HepG2 (cell line): ENCODE measurements around the gene YPEL4.

Source experiments
- CREB3 ChIP-seq: sonication (generic); formaldehyde crosslinking; IDR thresholded peaks from 2 replicates; pipeline ENCODE4 v1.5.0; 2020; ENCODE audit warnings: missing genetic modification reagents
- CTCF ChIP-seq: sonication (generic); formaldehyde crosslinking; IDR thresholded peaks from 2 replicates; pipeline ENCODE4 v1.5.0; 2020; ENCODE audit warnings: mild to moderate bottlenecking, missing genetic modification reagents, moderate library complexity
- FIP1L1 ChIP-seq: fragments of 200-400 bp; formaldehyde crosslinking; IDR thresholded peaks from 2 replicates; pipeline ENCODE4 v1.6.1; 2018; ENCODE audit warnings: low read depth, mild to moderate bottlenecking, low read length, moderate library complexity, borderline replicate concordance; ENCODE audit not compliant: insufficient read depth
- MAZ ChIP-seq, 2 experiments: sonication (generic) in 1 of 2; formaldehyde crosslinking in 1 of 2; IDR thresholded peaks; 2 replicates each; pipeline versions ENCODE4 v1.5.0 to v1.6.1; 2012 to 2020; ENCODE audit warnings: low read depth in 2 of 2, mild to moderate bottlenecking in 2 of 2, borderline replicate concordance in 1 of 2, improper control_type of control experiment in 1 of 2, low read length in 1 of 2, missing genetic modification reagents in 1 of 2, moderate library complexity in 1 of 2
- POLR2A ChIP-seq, 2 experiments: IDR thresholded peaks; 2 replicates each; pipeline ENCODE4 v1.6.1; 2011; ENCODE audit warnings: low read depth in 2 of 2, low read length in 2 of 2, mild to moderate bottlenecking in 1 of 2, moderate library complexity in 1 of 2; ENCODE audit not compliant: insufficient read depth in 1 of 2
- SMAD1 ChIP-seq: sonication (generic); formaldehyde crosslinking; IDR thresholded peaks from 2 replicates; pipeline ENCODE4 v1.4.0; 2020; ENCODE audit warnings: missing genetic modification reagents, low read depth, mild to moderate bottlenecking, borderline replicate concordance
- SNAPC2 ChIP-seq: sonication (generic); formaldehyde crosslinking; IDR thresholded peaks from 2 replicates; pipeline ENCODE4 v1.8.1; 2022; ENCODE audit warnings: mild to moderate bottlenecking, missing genetic modification reagents
- U2AF2 ChIP-seq: fragments of 200-400 bp; formaldehyde crosslinking; IDR thresholded peaks from 2 replicates; pipeline ENCODE4 v1.6.1; 2017; ENCODE audit warnings: low read depth, mild to moderate bottlenecking, low read length
- TF ChIP-seq, protein P1 (sequence below): IDR thresholded peaks from 2 replicates; pipeline ENCODE4 v1.6.1; 2012; ENCODE audit warnings: inconsistent platforms

DNA sequence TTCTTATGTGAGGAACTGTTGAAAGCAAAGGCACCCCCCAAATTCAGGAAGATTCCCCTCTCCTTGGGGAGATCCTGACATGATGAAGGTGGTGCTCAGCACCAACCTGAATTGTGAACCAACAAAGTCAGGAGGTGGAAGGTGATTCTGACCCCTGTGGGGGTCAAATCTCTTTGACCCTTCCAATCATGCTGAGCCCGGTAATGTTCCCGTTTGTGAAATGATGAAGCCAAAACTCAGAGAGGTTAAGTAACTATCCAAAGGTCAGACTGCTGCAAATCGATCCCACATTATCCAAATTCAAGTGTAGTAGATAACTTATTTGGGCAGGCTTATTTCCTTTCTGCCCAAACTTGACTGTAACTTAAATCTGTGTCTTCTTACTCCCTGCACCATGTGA is 33.1 kb downstream of the YPEL4 start:
- TF ChIP-seq, protein P1, sequence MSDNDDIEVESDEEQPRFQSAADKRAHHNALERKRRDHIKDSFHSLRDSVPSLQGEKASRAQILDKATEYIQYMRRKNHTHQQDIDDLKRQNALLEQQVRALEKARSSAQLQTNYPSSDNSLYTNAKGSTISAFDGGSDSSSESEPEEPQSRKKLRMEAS, result no peak
- no peak for TF ChIP-seq POLR2A (IDR thresholded peaks at IDR 0.05; ENCODE audit: insufficient read depth in 1 of 2, low read depth in 2 of 2, low read length in 2 of 2)
- TF ChIP-seq SMAD1 (CRISPR knock-in tag), result no peak
- TF ChIP-seq CTCF (CRISPR knock-in tag), result no peak
- TF ChIP-seq MAZ (IDR thresholded peaks at IDR 0.05; ENCODE audit: borderline replicate concordance, low read depth, low read length), result no peak
- no peak for TF ChIP-seq MAZ (CRISPR knock-in tag; IDR thresholded peaks at IDR 0.05; ENCODE audit: low read depth)
- TF ChIP-seq CREB3, result no peak
- no peak for TF ChIP-seq U2AF2
- TF ChIP-seq FIP1L1, result no peak
- no peak for TF ChIP-seq SNAPC2 (CRISPR knock-in tag)
